GM18519 (cell line): ENCODE data around the gene TRIM17.

ENCODE experiments used
- ATAC-seq: cut with Tn5 transposase; IDR thresholded peaks from one replicate; pipeline ENCODE4 v1.9.1; 2021; ENCODE audit warnings: mild to moderate bottlenecking, moderate library complexity; ENCODE audit not compliant: unreplicated experiment, low FRiP score

TRIM17 gene, protein sequence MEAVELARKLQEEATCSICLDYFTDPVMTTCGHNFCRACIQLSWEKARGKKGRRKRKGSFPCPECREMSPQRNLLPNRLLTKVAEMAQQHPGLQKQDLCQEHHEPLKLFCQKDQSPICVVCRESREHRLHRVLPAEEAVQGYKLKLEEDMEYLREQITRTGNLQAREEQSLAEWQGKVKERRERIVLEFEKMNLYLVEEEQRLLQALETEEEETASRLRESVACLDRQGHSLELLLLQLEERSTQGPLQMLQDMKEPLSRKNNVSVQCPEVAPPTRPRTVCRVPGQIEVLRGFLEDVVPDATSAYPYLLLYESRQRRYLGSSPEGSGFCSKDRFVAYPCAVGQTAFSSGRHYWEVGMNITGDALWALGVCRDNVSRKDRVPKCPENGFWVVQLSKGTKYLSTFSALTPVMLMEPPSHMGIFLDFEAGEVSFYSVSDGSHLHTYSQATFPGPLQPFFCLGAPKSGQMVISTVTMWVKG

DNA sequence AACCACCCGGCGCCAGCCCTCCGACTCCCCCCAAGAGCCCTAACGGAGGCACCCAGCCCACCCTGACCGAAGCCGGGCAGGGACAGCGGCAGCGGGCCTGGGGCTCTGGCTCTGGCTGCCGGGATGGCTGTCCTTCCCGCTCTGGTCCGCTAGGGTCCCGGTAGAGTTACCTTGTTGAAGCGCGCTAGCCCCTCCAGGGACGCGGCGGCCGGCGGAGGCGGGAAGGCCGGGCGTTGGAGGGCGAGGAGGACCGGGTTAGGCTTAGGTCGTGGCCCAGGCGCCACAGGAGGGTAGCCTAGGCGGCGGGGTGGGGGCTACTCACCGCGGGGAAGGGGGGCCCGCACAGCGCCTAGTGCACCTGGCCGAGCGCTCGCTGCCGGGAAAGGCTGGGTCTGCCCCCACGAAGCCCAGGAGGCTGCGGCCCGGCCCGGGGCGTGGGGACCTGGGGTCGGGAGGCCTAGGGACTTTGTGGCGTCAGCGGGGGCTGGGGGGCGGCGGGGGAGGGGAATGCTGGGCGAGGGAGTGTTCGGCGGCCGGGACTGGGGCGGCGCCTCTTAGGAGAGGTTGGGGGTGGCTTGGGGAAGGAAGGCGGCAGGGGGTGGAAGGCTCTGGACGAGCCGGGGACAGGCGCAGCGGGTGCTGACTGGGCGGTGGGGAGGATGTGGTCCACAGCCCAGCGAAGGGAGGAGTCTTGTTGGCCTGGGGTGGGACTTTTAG is at the start of gene TRIM17:
Gene TRIM17 (minus strand): TSS at position 645 of the 717 bp plus-strand sequence. CDS start 1,789 bp downstream, outside the sequence.
- ATAC-seq = no peak

DNA sequence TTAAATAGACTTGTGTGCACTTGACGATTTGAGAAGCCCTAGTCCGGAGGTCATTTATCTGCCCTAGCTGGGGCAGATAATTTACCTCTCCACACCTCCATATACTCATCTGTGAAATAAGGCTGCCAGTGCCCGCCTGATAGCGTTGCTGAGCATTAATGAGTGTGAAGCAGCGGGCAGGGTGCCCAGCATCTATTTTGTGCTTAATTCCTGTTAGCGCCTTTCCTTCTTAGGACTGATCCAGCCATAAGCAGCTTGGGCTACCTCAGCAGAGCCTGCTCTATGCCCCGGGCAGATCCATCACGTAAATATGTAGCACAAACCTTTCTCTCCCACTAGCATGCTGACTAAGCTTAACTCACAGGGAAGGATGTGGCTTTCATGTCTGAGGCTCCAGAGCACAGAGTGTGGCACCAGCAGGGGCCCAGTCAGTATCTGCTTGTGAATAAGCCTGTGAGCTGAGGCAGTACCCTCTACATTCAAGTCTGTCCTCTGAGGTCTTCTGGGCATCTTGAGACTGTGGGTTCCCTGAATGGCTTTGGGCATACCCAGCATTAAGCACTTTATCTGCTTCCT is 49.0 kb upstream of the TRIM17 start:
- no peak for ATAC-seq

DNA sequence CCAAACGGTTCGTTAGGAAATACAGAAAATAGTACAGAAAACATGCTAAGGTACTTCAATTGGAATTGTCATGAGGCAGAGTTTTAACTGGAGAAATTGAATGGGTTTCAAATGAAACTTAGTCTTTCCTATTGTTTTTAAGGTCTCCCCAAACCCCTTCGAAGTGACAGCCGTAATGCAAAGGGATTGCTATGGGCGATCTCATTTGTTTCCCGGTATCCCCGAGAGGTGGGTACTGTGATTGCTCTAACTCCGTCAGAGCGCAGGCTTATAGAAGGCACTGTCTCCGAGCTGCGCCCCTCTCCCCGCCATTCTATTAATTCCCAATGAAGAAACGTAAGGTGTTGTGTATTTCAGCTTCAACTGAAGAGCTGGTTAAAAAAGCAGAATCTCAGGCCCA is 48.5 kb upstream of the TRIM17 start:
- no peak for ATAC-seq

DNA sequence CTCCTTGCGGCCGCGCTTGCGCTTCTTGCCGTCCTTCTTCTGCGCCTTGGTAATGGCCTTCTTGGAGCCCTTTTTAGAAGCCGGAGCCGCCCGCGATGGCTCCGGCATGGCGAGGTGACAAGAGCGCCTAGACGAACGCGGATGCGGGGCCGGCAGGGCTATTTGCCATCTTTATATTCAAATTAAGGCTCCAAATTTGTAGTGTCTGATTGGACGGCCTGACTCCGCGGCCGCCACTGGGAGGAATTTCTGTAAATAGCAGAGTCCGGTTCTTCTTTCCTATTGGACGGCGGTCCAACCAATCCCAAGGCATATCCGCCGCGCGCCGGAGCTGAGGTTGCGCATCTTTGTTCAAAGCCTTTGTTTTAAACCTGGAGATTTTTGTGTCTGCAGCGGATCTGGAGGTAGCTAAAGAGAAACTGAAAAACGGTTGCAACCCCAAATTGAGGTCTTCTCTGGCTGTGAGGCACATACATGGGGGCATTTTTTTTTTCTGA is 47.9 kb upstream of the TRIM17 start:
- ATAC-seq = peak; percentile 76

DNA sequence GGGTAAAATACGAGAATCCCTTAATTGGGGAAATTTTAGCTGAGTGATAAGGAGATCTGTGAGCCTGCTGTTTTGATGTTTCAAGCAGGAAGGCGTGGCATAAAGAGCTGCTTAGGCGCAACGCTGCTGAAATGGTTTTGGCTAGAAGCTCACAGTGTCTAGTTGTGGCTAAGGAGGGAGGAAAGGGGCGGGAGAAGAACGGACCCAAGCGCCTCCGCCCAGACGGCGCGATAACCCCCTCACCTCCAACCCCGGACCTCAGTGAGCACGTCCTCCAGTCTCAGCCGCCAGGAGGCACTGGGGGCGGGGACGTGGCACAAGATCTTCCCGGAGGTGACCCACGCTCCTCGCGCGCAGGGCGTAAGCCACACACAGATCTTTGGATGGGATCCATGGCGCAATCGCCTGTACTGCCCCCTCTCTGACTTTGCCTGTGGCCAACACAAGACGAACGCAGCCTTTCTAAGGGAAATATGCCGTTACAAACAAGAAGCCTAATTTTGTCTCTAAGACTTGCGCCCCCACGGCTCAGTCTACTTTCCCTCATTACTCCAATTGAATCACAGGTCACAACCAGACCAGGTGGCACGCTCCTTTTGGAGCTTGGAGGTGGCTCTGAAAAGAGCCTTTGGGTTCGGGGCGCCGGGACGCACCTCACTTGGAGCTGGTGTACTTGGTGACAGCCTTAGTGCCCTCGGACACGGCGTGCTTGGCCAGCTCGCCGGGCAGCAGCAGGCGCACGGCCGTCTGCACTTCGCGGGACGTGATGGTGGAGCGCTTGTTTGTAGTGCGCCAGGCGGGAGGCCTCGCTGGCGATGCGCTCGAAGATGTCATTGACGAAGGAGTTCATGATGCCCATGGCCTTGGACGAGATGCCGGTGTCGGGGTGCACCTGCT is 47.1 kb upstream of the TRIM17 start:
- peak; percentile 44 for ATAC-seq

DNA sequence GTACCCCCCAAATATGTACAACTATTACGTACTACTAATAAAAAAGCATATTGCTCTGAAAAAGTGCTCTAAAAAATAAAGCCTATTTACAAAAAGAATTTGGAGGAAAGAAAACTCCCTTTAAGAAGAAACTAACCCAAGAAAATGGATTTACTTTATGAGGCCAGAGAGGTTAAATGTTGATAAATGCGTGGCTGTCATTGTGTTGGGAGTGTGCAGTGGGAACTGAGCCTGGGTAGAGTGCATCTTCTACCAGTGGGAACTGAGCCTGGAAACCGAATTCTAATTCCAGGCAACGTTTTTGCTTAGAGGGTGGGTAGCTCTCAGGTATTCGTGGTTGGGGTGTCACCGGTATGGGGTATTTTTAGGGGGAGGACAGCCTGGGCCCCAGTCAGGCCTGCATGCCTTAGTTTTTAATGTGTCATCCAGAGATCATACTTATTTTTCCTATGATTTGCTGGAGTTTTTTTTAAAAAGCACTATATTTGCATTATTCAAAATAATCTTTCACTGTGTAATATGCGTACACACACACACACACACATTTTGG is 46.4 kb upstream of the TRIM17 start:
- no peak for ATAC-seq

DNA sequence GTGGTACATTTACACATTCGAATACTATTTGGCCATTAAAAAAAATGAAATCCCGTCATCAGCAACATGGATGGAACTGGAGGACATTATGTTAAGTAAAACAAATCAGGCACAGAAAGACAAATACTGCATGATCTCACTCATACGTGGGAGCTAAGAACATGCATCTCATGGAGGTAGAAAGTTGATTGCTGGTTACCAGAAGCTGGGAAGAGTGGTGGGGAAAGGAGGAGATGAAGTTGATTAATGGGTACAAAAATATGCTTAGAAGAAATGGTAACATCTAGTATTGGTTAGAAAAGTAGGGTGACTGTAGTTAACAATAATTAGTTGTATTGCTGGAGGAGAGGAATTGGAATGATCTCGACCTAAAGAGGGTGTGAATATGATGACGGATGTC is 45.9 kb upstream of the TRIM17 start:
- ATAC-seq = no peak

DNA sequence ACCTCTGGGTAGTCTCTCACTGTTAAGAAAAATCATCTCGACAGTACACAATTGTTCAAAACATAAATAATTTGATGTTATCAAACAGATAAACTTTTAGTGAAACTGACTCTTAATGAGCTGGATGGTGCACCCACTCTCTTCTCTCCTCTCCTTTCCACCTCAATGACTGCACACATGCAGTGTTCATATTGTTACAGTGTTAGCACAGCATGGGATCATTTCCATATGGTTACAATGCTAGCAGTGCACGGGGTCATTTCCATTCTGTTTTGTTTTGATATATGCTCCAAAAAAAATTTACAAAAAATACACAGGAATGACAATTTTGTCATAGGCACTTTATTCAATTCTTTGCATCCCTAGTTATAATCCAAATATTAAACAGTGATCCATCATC is 44.2 kb upstream of the TRIM17 start:
- no peak for ATAC-seq

DNA sequence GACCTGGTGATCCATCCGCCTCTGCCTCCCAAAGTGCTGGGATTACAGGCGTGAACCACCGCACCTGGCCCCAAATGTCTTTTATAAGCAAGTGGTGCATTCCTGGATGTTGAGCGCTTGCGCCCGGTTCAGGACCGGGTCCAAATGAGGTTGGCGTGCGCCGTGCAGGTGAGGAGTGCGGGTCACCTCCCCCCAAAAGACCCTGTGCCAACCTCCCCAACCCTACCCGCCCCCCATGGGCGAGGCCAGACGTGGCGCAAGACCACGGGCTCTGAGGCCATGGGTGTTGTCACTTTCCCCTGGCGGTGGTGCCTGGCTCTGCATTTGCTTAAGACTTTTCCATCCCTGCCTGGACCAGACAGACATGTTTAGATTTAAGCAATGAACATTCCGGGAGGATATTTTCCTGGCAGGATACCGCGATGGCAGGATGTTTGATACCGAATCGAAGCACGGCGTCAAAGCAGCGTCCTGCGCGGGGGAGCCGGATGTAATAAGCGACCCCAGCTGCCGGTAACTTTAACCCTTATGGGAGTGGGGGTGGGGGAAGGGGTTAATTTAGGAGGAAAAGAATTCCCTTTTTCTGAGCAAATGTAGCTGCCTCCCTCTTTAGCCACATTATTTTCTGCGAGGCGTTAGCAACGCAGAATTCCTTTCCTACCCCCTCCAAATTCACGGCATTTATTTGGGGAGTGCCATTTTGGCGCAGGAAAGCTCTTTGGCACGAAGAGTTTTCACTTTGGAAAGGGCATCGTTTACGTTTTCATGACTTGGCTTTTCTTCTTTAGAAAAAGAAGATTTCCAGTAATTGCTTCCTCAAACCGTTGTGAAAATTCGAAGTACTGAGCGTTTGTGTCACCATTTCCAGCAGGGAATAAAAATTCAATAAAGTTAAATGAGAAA is 42.7 kb upstream of the TRIM17 start:
- ATAC-seq = peak; percentile 24

DNA sequence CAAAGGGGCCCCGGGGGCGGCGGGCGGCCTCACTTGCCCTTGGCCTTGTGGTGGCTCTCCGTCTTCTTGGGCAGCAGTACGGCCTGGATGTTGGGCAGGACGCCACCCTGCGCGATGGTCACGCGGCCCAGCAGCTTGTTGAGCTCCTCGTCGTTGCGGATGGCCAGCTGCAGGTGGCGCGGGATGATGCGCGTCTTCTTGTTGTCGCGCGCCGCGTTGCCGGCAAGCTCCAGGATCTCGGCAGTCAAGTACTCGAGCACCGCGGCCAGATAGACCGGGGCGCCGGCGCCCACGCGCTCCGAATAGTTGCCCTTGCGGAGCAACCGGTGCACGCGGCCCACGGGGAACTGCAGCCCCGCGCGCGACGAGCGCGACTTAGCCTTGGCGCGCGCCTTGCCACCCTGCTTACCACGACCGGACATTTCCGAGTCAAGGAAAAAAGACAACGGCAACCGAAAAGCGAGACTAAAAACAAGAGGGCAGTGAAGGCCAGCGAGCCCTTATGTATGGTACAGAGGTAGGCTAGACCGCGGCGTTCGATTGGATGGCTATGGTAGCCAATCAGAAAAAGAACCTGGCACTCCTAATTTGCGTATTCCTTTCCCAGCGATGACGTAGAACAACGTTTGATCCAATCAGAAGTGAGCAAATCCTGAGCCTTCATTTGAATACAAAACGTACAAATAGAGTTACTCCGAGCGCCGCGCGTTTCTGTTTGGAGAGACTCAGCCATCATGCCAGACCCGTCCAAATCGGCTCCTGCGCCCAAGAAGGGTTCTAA is 40.9 kb upstream of the TRIM17 start:
- ATAC-seq = peak; percentile 81

DNA sequence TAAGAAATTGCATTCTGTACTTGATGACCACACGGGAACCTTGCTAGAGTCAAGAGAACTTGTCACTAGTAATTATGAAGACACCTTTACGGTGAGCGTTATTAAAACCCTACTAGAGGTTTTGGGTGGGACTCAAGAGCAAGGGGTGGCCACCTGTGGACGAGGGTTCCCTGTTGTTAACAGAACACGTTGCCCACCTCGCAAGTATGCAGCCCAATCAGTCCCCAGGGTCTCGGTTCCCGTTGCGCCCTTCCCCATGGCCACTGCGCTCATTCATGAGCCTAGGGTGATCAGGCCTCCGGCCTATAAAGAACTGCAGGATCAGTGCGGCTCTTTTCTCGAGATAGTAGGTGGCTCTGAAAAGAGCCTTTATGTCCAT is 40.3 kb upstream of the TRIM17 start:
- ATAC-seq = no peak

DNA sequence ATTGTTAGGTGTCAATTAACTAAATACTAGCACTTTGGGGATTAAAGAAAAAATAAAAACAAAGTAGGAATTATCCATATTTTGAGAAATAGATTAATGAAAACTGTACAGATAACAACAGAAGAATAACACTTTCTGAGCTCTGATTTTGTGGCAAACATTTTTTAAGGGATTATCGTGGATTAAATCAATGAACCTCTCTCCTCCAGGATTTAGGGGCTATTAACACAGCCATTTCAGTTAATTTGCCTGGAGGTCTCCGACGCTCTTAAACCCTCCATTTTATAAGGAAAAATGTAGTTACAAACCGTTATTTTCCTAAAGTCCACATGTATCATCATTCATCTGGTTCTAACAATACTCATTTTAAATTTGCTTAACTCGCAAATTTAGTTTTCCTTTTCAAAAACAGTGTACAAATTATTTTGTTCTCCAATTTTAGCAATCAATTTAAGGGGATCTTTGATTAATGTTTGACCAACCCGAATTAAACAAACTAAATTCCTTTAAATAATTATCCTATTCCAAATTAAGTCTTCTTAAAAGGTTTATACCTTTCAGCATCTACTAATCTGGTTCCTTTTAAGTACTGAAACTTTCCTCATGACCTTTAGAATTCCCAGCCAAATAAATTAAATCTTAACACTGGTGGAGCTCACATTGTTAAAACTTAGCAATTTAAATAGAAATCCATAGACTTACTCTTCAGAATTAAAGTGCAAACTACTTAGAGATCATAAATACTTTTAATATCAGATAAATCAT is 39.8 kb upstream of the TRIM17 start:
- no peak for ATAC-seq

DNA sequence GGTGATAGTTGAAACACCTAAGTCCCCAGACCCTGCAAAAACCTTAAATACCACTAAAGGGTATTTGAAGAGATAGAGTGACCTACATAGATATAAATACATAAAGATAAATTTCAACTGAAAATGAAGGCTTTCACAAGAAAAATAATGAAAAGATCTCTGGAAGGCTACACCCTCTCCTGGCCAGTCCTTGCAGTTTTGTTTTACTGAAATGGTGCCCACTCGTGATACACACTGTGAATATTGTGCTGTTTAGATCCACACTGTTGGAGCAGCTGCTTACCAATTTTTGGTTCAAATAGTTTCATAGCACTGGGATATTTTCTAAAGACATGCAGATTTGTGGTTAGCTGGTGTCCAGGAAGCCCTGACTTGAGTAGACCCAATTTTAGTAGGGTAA is 39.1 kb upstream of the TRIM17 start:
- no peak for ATAC-seq

DNA sequence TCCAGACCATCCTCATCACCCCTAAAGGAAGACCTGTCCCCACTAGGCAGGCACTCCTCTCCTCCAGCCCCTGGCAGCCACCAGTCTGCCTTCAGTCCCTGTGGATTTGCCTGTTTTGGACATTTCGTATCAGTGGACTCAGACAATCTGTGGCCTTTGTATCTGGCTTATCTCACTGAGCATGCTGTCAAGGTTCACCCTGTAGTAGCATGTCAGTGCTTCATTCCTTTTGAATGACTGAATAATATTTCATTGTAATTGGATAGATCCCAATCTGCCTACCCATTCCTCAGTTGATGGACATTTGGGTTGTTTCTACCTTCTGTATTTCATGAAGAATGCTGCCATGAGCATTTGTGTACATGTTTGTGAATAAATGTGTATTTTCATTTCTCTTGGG is 37.6 kb upstream of the TRIM17 start:
- no peak for ATAC-seq

DNA sequence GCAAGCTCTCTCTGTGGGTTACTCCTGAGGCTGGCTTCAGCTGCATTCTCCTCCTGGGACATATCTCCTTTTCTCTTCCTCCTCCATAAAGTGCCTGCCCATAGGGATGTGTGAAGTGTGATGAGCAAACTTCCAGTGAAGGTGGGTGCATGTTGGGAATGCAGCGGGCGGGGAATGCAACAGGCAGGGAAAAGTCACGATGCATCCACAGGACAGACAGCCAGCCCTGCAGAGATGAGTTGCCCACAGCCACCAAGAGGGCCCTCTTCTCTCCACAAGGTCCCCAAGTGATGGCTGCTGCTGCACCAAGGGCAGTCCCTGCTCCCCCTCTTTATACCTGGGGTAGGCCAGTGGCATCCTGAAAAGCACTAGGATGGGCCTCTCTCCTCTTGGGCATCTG is 37.0 kb upstream of the TRIM17 start:
- ATAC-seq = no peak

DNA sequence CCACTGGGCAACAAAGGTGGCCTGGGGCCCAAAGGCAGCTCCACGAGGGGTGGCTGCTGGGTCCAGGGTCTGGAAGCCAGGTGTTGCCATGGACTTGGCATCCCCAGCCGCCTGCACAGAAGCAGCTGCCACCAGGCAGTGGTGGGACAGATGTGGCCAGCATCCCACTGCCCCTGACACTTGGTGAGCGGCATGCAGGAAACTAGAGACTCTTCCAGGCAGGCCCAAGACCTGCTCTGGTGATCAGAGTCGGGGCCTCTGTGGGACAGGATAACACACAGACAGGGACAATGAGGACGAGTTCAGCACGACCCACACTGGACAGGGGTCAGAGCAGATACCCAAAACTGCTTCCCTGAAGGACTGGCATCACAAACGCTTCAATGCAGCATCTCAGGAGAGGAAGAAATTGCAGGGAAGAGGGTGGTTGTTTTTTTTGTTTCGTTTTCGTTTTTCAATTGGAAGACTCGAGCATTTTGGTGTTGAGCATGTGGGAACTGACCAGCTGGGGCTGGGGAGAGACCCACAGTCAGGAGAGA is 36.4 kb upstream of the TRIM17 start:
- no peak for ATAC-seq
